GM12878 (cell line): ENCODE measurements around the gene PPAN. TPM values are rescaled to one million over a fixed set of nuclear protein-coding genes. Genes with fewer than 3 reads are reported as not detected.

Source experiments
- ATAC-seq: fragments of 200-7000 bp; cut with Tn5 transposase; 3 replicates; pipeline ENCODE4 v1.9.1; 2020; ENCODE audit warnings: mild to moderate bottlenecking, moderate library complexity
- Bru-seq: library from RNA; stranded (reverse); fragments of 400-500 nt; gene quantifications from one replicate; lab custom pipeline; 2021; lab: Mats Ljungman, UMichigan
- BruChase-seq, 2 experiments: library from RNA; stranded (reverse); fragments of 400-500 nt; gene quantifications; one replicate each; lab custom pipeline; 2021; lab: Mats Ljungman, UMichigan
- BruUV-seq: library from RNA; stranded (reverse); fragments of 400-500 nt; replicated peaks from 2 replicates; lab custom pipeline; 2021; lab: Mats Ljungman, UMichigan
- CTCF ChIA-PET: fragments of 300-600 bp; sonication (Branson Sonifier 250); formaldehyde crosslinking; extraction: SDS; loops from one replicate; lab custom pipeline; 2021; ENCODE audit warnings: inconsistent platforms; lab: Yijun Ruan, JAX
- POLR2A ChIA-PET: fragments of 350-600 bp; formaldehyde crosslinking; extraction: SDS; loops from one replicate; lab custom pipeline; 2021; ENCODE audit warnings: inconsistent platforms; lab: Charles Lee
- RAD21 ChIA-PET: fragments of 300-600 bp; sonication (Branson Sonifier 250); formaldehyde crosslinking; loops from one replicate; lab custom pipeline; 2023; ENCODE audit warnings: antibody characterized with exemption; ENCODE audit not compliant: unreplicated experiment; lab: Charles Lee
- SMC1A ChIA-PET: fragments of 300-600 bp; sonication (Branson Sonifier 250); formaldehyde crosslinking; loops from one replicate; lab custom pipeline; 2023; ENCODE audit not compliant: unreplicated experiment, uncharacterized antibody; lab: Charles Lee
- DNase-seq: peaks from one replicate; pipeline ENCODE4 v3.0.0-alpha.2; 2011; ENCODE audit warnings: low read depth, low spot score
- FAIRE-seq: peaks from 3 replicates; lab custom pipeline; 2011; peaks lifted over from hg19 to GRCh38; lab: Jason Lieb, UNC
- H2AFZ ChIP-seq: 2 replicates; pipeline ENCODE4 v1.6.0; 2011; ENCODE audit warnings: low read depth, low read length, control low read depth; ENCODE audit not compliant: control insufficient read depth
- H3K27ac ChIP-seq: 2 replicates; pipeline ENCODE4 v1.5.1; 2011; ENCODE audit warnings: control low read depth; ENCODE audit not compliant: control insufficient read depth, insufficient read depth
- H3K27me3 ChIP-seq, 2 experiments: replicated peaks in 1 of 2; 2 replicates each; pipeline versions ENCODE4 v1.6.0 to v1.6.1; 2011; ENCODE audit warnings: low read length in 1 of 2; ENCODE audit not compliant: control insufficient read depth in 2 of 2, insufficient read depth in 2 of 2
- H3K36me3 ChIP-seq, 2 experiments: 2 replicates each; pipeline ENCODE4 v1.5.1; 2011; ENCODE audit warnings: low read length in 1 of 2; ENCODE audit not compliant: control insufficient read depth in 2 of 2, insufficient read depth in 2 of 2
- H3K4me1 ChIP-seq: 2 replicates; pipeline ENCODE4 v1.6.1; 2011; ENCODE audit warnings: mild to moderate bottlenecking, low read length, moderate library complexity, mixed read lengths; ENCODE audit not compliant: control insufficient read depth, insufficient read depth
- H3K4me2 ChIP-seq: 2 replicates; pipeline ENCODE4 v1.6.0; 2011; ENCODE audit warnings: control low read depth; ENCODE audit not compliant: control insufficient read depth, insufficient read depth
- H3K4me3 ChIP-seq: fragments of 200-600 bp; sonication (generic); 2 replicates; pipeline ENCODE4 v1.5.1; 2016
- H3K79me2 ChIP-seq: 2 replicates; pipeline ENCODE4 v1.6.0; 2011; ENCODE audit warnings: low read length; ENCODE audit not compliant: control insufficient read depth, insufficient read depth
- H3K9ac ChIP-seq: 2 replicates; pipeline ENCODE4 v1.8.0; 2011; ENCODE audit warnings: low read length, control low read depth, mixed read lengths; ENCODE audit not compliant: control insufficient read depth, insufficient read depth
- H3K9me3 ChIP-seq: replicated peaks from 3 replicates; pipeline ENCODE4 v1.5.1; 2011; ENCODE audit warnings: mild to moderate bottlenecking, low read length; ENCODE audit not compliant: control insufficient read depth, insufficient read depth
- H4K20me1 ChIP-seq: 2 replicates; pipeline ENCODE4 v1.6.0; 2011; ENCODE audit not compliant: control insufficient read depth, insufficient read depth
- BMI1 ChIP-seq: fragments of 450-650 bp; IDR thresholded peaks from 2 replicates; pipeline ENCODE4 v1.6.1; 2016; ENCODE audit warnings: mild to moderate bottlenecking, moderate library complexity, borderline replicate concordance
- CBFB ChIP-seq: IDR thresholded peaks from 2 replicates; pipeline ENCODE4 v1.6.1; 2016; ENCODE audit warnings: antibody characterized with exemption, low read depth
- CHD1 ChIP-seq: IDR thresholded peaks from 2 replicates; pipeline ENCODE4 v1.6.1; 2012; ENCODE audit warnings: low read depth, low read length, improper control_type of control experiment
- IKZF1 ChIP-seq: fragments of 450-650 bp; conservative IDR thresholded peaks from 2 replicates; pipeline ENCODE4 v1.6.1; 2017; ENCODE audit warnings: antibody characterized with exemption, mild to moderate bottlenecking
- MXI1 ChIP-seq: fragments of 150-350 bp; IDR thresholded peaks from 2 replicates; pipeline ENCODE4 v1.6.1; 2011; ENCODE audit warnings: low read depth, mild to moderate bottlenecking, inconsistent platforms, low read length, improper control_type of control experiment
- NFIC ChIP-seq: IDR thresholded peaks from 2 replicates; pipeline ENCODE4 v1.6.1; 2012; ENCODE audit warnings: low read depth, mild to moderate bottlenecking, inconsistent platforms, low read length, moderate library complexity
- NRF1 ChIP-seq: conservative IDR thresholded peaks from 2 replicates; pipeline ENCODE4 v1.6.1; 2011; ENCODE audit warnings: mild to moderate bottlenecking, low read depth, low read length, improper control_type of control experiment
- SREBF1 ChIP-seq: IDR thresholded peaks from 2 replicates; pipeline ENCODE4 v1.6.1; 2012; ENCODE audit warnings: mild to moderate bottlenecking, low read length
- SRF ChIP-seq, 2 experiments: IDR thresholded peaks; 2 replicates each; pipeline ENCODE4 v1.6.1; 2011; ENCODE audit warnings: low read depth in 2 of 2, low read length in 2 of 2, mild to moderate bottlenecking in 1 of 2, moderate library complexity in 1 of 2
- ZNF687 ChIP-seq: fragments of 450-650 bp; IDR thresholded peaks from 2 replicates; pipeline ENCODE4 v1.6.1; 2017; ENCODE audit warnings: mild to moderate bottlenecking, moderate library complexity
- WGBS: methylation state at CpG from one replicate; pipeline ENCODE4 v1.1.6; 2016; ENCODE audit warnings: low lambda C conversion rate; ENCODE audit not compliant: insufficient replicate concordance, insufficient coverage; ENCODE audit errors: missing lambda C conversion rate; 5-methylcytosine and 5-hydroxymethylcytosine counted together
- in situ Hi-C: fragments of 300-500 bp; cut with MboI; formaldehyde crosslinking; loops from 9 replicates; pipeline ENCODE4 v1.14.3; 2018; ENCODE audit warnings: mixed read lengths
- intact Hi-C: fragments of 100-400 bp; cut with micrococcal nuclease; formaldehyde crosslinking; loops from one replicate; pipeline ENCODE4 v1.14.2; 2022; ENCODE audit not compliant: unreplicated experiment
- long read RNA-seq, 2 experiments: library from polyadenylated mRNA; unstranded; transcript quantifications; one replicate each; pipeline ENCODE4 v2.0.0, GENCODE V29; 2019 to 2020
- polyA minus RNA-seq, 3 experiments: library from RNA; depleted of rRNA, polyadenylated mRNA; stranded (reverse); fragments of >200 nt; gene quantifications; 2 replicates each; pipeline ENCODE4 v1.2.3, GENCODE V29; 2011
- polyA plus RNA-seq, 11 experiments: library from polyadenylated mRNA; depleted of rRNA in 4 of 11; unstranded in 6 of 11; stranded (reverse) in 5 of 11; fragments of >200 nt; fragmentation: Nextera tagmentation in 4 of 11; fragmentation: Illumina TruSeq in 1 of 11; extraction: Ambion mirVana in 4 of 11; extraction: Trizol in 1 of 11; gene quantifications; 1 replicate in 1 of 11; 2 replicates in 10 of 11; pipeline versions ENCODE4 v1.2.1 to v1.2.3, GENCODE V29; 2011 to 2016; ENCODE audit warnings: inconsistent platforms in 2 of 11, missing spikeins in 2 of 11, low read depth in 1 of 11
- total RNA-seq, 4 experiments: library from RNA; depleted of rRNA in 3 of 4; stranded (reverse); fragments of >200 nt in 3 of 4; fragmentation: Illumina TruSeq in 1 of 4; extraction: Trizol in 1 of 4; gene quantifications; 2 replicates each; pipeline versions ENCODE4 v1.2.1 to v1.2.3, GENCODE V29; 2013 to 2021

PPAN gene, protein sequence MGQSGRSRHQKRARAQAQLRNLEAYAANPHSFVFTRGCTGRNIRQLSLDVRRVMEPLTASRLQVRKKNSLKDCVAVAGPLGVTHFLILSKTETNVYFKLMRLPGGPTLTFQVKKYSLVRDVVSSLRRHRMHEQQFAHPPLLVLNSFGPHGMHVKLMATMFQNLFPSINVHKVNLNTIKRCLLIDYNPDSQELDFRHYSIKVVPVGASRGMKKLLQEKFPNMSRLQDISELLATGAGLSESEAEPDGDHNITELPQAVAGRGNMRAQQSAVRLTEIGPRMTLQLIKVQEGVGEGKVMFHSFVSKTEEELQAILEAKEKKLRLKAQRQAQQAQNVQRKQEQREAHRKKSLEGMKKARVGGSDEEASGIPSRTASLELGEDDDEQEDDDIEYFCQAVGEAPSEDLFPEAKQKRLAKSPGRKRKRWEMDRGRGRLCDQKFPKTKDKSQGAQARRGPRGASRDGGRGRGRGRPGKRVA
- 135 and 145 TPM in 2 replicates for total RNA-seq (2013; cell fraction: nucleolus; rRNA removed)
- total RNA-seq (2014; rRNA removed) (96.5 and 123 TPM in 2 replicates), total RNA-seq (2014; rRNA removed; fragmentation: Illumina TruSeq; extraction: Trizol) (67.6 and 68.9 TPM in 2 replicates), total RNA-seq (2021) (147 and 165 TPM in 2 replicates), polyA plus RNA-seq (2011; rRNA removed) (40.1 and 92.2 TPM in 2 replicates), polyA plus RNA-seq (2014; fragmentation: Illumina TruSeq; extraction: Trizol) (20.3 and 65.0 TPM in 2 replicates), polyA plus RNA-seq (2014; fragmentation: Nextera tagmentation; extraction: Ambion mirVana) (1 to 10 TPM; 2.1 to 7.6 TPM), polyA plus RNA-seq (2014; rRNA removed) (149 and 196 TPM in 2 replicates), polyA plus RNA-seq (2016; fragmentation: Nextera tagmentation; extraction: Ambion mirVana) (100 to 1,000 TPM; 163 to 171 TPM), polyA minus RNA-seq (2011; rRNA and poly(A)+ RNA removed) (113 and 176 TPM in 2 replicates), Bru-seq, nascent RNA (percentile 93 among the genes with signal in this experiment), BruChase-seq, experiment 1, labeled RNA remaining after a 6-hour chase (percentile 97 among the genes with signal in this experiment), BruChase-seq, experiment 2, labeled RNA remaining after a 2-hour chase (percentile 97 among the genes with signal in this experiment)
- 26.9 TPM for polyA plus RNA-seq (2011; ENCODE audit: low read depth)
- polyA plus RNA-seq (2011; cell fraction: cytosol; rRNA removed) = 92.2 and 132 TPM in 2 replicates
- polyA plus RNA-seq (2011; cell fraction: nucleus; rRNA removed) = 173 and 212 TPM in 2 replicates
- 78.6 and 81.6 TPM in 2 replicates for polyA plus RNA-seq (2012)
- 70.0 and 73.4 TPM in 2 replicates for polyA minus RNA-seq (2011; cell fraction: cytosol; rRNA and poly(A)+ RNA removed)
- 69.6 and 130 TPM in 2 replicates for polyA minus RNA-seq (2011; cell fraction: nucleus; rRNA and poly(A)+ RNA removed)
- long read RNA-seq, experiment 1, transcript PPAN-202 (11 exons, 1,575 nt) = minor isoform, 5 of 91 reads
- long read RNA-seq, experiment 1, transcript PPAN-201 (12 exons, 1,657 nt) = major isoform, 81 of 91 reads
- long read RNA-seq, experiment 1, partial matches to known transcripts = 0 of 91 reads
- long read RNA-seq, experiment 1, other reads (novel, unspliced or antisense) = 5 of 91 reads
- long read RNA-seq, experiment 2, partial matches to known transcripts = 0 of 2 reads
- long read RNA-seq, experiment 2, other reads (novel, unspliced or antisense) = 0 of 2 reads

DNA sequence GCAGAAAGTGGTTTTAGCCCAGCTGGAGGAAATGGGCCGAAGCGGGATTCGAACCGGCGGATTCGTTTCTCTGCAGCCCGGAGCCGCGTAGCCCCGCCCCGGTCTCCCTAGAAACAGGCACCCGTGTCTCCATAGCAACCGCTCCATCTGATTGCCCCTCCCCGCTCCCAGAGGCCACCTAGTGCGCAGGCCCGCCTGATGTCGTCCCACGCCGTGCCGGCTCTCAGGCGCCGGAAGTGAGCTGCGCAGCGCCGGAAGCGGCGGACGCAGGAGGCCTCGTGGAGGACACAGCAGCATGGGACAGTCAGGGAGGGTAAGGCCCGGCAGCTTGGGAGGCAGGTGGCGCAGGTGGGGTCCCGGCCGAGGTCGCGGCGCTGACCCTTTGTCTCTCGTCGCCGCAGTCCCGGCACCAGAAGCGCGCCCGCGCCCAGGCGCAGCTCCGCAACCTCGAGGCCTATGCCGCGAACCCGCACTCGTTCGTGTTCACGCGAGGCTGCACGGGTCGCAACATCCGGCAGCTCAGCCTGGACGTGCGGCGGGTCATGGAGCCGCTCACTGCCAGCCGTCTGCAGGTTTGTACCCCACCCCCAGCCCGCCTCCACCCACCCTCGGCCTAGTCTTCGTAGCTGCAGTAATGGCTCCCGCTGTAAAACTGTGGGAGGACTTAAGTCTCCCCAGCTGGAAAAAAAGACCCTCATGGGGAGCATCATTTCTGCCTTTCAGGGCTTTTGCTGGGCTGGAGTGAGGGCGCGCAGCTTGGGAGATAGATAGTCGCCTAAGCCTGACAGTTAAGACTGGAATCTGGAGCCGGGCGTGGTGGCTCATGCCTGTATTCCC lies at the start of gene PPAN:
PPAN (plus strand) TSS at position 263 of the 837 bp plus-strand sequence; CDS start at position 296, 33 bp downstream.
- POLR2A ChIA-PET = interaction anchor here (0.6 to 4.6 kb wide), 10 partner anchors 8 to 139 kb away, joined by 3 to 25 read pairs (median 4); partner anchors contain the start of genes DNMT1 and S1PR2
- peaks cover 54% of the 10 kb centered on the region for H3K4me1 ChIP-seq
- no peaks in the 10 kb centered on the region for H4K20me1 ChIP-seq
- peaks cover 50% of the 10 kb centered on the region for H3K79me2 ChIP-seq
- no peaks in the 10 kb centered on the region for H3K27me3 ChIP-seq
- H3K4me3 ChIP-seq = peak within 1 kb of the TSS; percentile 79
- DNase-seq (peak; percentile 93), FAIRE-seq (peak; percentile 78), ATAC-seq (peak; percentile 61)
- peak within 1 kb of the TSS; percentile 100 for H3K27ac ChIP-seq
- RAD21 ChIA-PET = interaction anchor here (0.5 to 2.7 kb wide), 7 partner anchors 10 to 143 kb away, joined by 3 to 9 read pairs (median 4); no protein-coding TSS in a partner anchor
- H2AFZ ChIP-seq = peak within 1 kb of the TSS; percentile 55; the same call in 1 of the 2 replicates
- H3K36me3 ChIP-seq = peaks cover 18 to 30% of the 10 kb centered on the region in 2 experiments; a peak in 3 of 4 replicates
- SMC1A ChIA-PET = interaction anchor here (0.9 to 2.3 kb wide), 4 partner anchors 8 to 143 kb away, joined by 3 to 10 read pairs (median 5); no protein-coding TSS in a partner anchor
- peak within 1 kb of the TSS; percentile 95 for H3K9ac ChIP-seq
- H3K9me3 ChIP-seq = no peaks in the 10 kb centered on the region
- in situ Hi-C loops (no loop called here), intact Hi-C loops (loop anchor here (10.0 kb wide), 1 partner anchor 278 kb away; the partner anchor contains the start of gene TYK2)
- BruUV-seq = no TSS peak
- H3K4me2 ChIP-seq = peak within 1 kb of the TSS; percentile 97
- WGBS = 1% methylated on average over 67 of the region's 71 CpGs
- CTCF ChIA-PET = interaction anchor here (0.5 to 1.6 kb wide), 5 partner anchors 10 to 132 kb away, joined by 3 read pairs; no protein-coding TSS in a partner anchor
- no peak; the same call in 1 of the 2 replicates for TF ChIP-seq CHD1
- peak; percentile 99 for TF ChIP-seq MXI1
- peak; percentile 20 to 79; a peak in 1 of 4 replicates for TF ChIP-seq SRF (IDR thresholded peaks at IDR 0.05; ENCODE audit: low read depth in 2 of 2, low read length in 2 of 2)
- TF ChIP-seq CBFB = 0 out of 2 replicates have a peak, but pooled peaks have one; percentile 39
- TF ChIP-seq ZNF687 = peak; percentile 97
- peak; percentile 99 for TF ChIP-seq BMI1
- TF ChIP-seq IKZF1 = 0 out of 2 replicates have a peak, but pooled peaks have one; percentile 33
- 0 out of 2 replicates have a peak, but pooled peaks have one; percentile 24 for TF ChIP-seq SREBF1
- TF ChIP-seq NRF1 = peak; percentile 76
- TF ChIP-seq NFIC = no peak
